GM06990 (cell line): Measurements from ENCODE around the gene ATE1.

Experiments
- DNase-seq: peaks from one replicate; pipeline ENCODE4 v3.0.0-alpha.2; 2011; ENCODE audit not compliant: insufficient read length; ENCODE audit errors: extremely low read depth
- H3K27me3 ChIP-seq: replicated peaks from 2 replicates; pipeline ENCODE4 v1.6.0; 2011; ENCODE audit warnings: low read length; ENCODE audit not compliant: control insufficient read depth, insufficient read depth
- H3K36me3 ChIP-seq: 2 replicates; pipeline ENCODE4 v1.5.1; 2011; ENCODE audit warnings: low read length; ENCODE audit not compliant: control insufficient read depth, insufficient read depth
- H3K4me3 ChIP-seq: replicated peaks from 2 replicates; pipeline ENCODE4 v1.5.1; 2011; ENCODE audit warnings: low read depth, mild to moderate bottlenecking, control low read depth, low read length
- TF ChIP-seq, protein P1 (sequence below): IDR thresholded peaks from 2 replicates; pipeline ENCODE4 v1.5.1; 2011; ENCODE audit warnings: low read length, control low read depth, mild to moderate bottlenecking, inconsistent platforms; ENCODE audit not compliant: insufficient read depth, poor library complexity, severe bottlenecking

ATE1 gene

DNA sequence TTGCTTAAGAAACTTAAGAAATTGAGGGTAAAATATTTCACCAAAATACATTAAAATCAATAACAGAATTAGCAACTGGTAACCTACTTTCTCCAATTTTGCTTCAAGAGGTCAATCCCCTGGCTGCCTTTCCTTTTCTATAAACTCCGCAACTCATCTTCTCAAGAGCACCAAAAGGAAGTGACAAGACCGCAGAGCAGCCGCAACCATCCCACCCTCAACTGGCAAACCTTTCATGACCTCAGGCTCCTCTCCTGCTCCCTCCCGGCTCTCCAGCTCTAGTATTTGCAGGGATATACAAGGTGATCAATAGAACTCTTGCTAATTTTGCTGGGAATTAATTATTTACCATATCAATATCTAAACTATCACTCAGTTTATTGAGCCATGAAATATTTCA is 88.9 kb downstream of the ATE1 start:
- Histone ChIP-seq H3K36me3 (no peaks in the 10 kb centered on the region), H3K4me3 (no peak overlapping the region), H3K27me3 (no peaks in the 10 kb centered on the region)
- TF ChIP-seq, protein P1, sequence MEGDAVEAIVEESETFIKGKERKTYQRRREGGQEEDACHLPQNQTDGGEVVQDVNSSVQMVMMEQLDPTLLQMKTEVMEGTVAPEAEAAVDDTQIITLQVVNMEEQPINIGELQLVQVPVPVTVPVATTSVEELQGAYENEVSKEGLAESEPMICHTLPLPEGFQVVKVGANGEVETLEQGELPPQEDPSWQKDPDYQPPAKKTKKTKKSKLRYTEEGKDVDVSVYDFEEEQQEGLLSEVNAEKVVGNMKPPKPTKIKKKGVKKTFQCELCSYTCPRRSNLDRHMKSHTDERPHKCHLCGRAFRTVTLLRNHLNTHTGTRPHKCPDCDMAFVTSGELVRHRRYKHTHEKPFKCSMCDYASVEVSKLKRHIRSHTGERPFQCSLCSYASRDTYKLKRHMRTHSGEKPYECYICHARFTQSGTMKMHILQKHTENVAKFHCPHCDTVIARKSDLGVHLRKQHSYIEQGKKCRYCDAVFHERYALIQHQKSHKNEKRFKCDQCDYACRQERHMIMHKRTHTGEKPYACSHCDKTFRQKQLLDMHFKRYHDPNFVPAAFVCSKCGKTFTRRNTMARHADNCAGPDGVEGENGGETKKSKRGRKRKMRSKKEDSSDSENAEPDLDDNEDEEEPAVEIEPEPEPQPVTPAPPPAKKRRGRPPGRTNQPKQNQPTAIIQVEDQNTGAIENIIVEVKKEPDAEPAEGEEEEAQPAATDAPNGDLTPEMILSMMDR = no peak
- DNase-seq = no peak

DNA sequence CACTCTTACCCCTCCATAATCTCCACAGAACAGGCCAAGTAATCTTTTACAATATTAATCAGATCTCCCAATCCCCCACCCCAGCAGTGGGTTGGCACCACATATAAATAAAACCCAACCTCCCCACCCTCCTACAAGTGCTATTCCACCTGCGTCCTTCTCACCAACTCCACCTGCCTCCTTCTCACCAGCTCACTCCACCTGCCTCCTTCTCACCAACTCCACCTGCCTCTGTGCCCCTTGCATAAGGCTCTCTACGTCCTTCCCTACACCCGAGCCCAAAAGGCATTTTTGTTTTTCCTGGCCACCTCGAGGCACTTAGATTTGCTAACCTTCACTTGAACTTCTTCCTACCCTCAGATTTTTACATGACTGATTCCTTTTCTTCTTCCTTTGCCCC is 89.7 kb downstream of the ATE1 start:
- TF ChIP-seq, protein P1 = no peak
- Histone ChIP-seq H3K27me3 (no peaks in the 10 kb centered on the region), H3K36me3 (no peaks in the 10 kb centered on the region), H3K4me3 (no peak overlapping the region)
- no peak for DNase-seq

- DNase-seq = no peak
- H3K4me3 ChIP-seq = no peak overlapping the region
- H3K27me3 ChIP-seq = no peaks in the 10 kb centered on the region
- TF ChIP-seq, protein P1 = no peak
- no peaks in the 10 kb centered on the region; the same call in 1 of the 2 replicates for H3K36me3 ChIP-seq
Observed at GRCh38 chr10:121836171-121836570, 91.7 kb downstream of the ATE1 start.

DNA sequence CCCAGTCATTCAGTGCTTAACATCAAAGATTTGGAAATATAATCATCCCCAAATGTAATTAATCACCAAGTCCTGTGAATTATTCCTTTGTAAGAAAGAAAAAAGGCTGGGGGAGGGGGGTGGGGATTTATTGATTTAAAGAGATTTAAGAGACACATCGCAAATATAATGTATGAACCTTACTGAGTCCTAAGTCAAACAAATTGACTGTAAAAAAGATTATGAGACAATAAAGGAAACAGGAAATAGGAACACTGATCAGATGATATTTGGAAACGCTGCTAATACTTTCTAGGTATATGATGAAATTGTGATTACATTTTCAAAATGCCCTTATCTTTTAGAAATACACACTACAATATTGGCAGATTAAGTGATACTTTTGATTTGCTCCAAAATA is 92.5 kb downstream of the ATE1 start:
- no peak for DNase-seq
- Histone ChIP-seq H3K4me3 (no peak overlapping the region), H3K27me3 (no peaks in the 10 kb centered on the region), H3K36me3 (no peaks in the 10 kb centered on the region; the same call in 1 of the 2 replicates)
- TF ChIP-seq, protein P1 = no peak

DNA sequence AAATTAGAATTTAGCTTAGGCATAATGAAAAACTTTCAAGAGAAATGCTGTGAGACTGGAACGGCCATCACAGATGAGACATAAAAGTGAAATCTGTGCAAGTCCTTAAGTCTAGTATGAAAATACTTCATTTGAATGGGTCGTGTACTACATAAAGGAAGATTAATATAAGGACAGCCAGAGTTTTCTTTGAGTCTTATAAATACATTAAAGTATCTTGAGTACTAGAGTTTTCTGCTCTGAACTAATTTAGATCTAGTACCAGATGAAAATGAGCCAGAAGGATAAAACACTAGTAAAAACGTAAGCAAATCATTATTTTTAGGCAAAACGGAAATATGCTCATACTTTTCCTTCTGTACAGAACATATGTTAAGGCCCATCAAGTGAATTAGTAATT is 93.1 kb downstream of the ATE1 start:
- DNase-seq = no peak
- TF ChIP-seq, protein P1 = no peak
- no peaks in the 10 kb centered on the region for H3K27me3 ChIP-seq
- H3K4me3 ChIP-seq = no peak overlapping the region
- H3K36me3 ChIP-seq = no peaks in the 10 kb centered on the region; the same call in 1 of the 2 replicates

- TF ChIP-seq, protein P1 = no peak
- no peak for DNase-seq
- Histone ChIP-seq H3K27me3 (no peaks in the 10 kb centered on the region), H3K4me3 (no peak overlapping the region), H3K36me3 (no peaks in the 10 kb centered on the region; the same call in none of the 2 replicates)
Observed at GRCh38 chr10:121833387-121833786, 94.4 kb downstream of the ATE1 start.
